Lower leg skin (tissue), 4 donors: Measurements from ENCODE around the gene AGBL1. TPM values are rescaled to one million over a fixed set of nuclear protein-coding genes. Genes with fewer than 3 reads are reported as not detected.
"Not testable (repeated sequence)": the region's sequence is repeated elsewhere in the genome, so short reads cannot be mapped to it uniquely, and the experiment has no call there.

Experiments used
- DNase-seq, 2 donors: peaks; one replicate each; pipeline ENCODE4 v3.0.0-alpha.2; 2019; ENCODE audit warnings: low spot score in 2 of 2
- H3K4me3 ChIP-seq: fragments of 200-600 bp; sonication (generic); 2 replicates; pipeline ENCODE4 v1.5.1; 2017; ENCODE audit warnings: mild to moderate bottlenecking, low read depth; ENCODE audit not compliant: poor library complexity, severe bottlenecking
- CTCF ChIP-seq, 3 donors: fragments of 450-650 bp; IDR thresholded peaks; one replicate each; pipeline ENCODE4 v1.5.1; 2016; ENCODE audit warnings: antibody characterized with exemption in 3 of 3, mild to moderate bottlenecking in 3 of 3, moderate library complexity in 2 of 3
- POLR2A ChIP-seq, 2 donors: fragments of 450-650 bp; IDR thresholded peaks; one replicate each; pipeline ENCODE4 v1.6.1; 2016 to 2017; ENCODE audit warnings: antibody characterized with exemption in 2 of 2, mild to moderate bottlenecking in 1 of 2, moderate library complexity in 1 of 2
- WGBS, 2 donors: methylation state at CpG; one replicate each; pipeline ENCODE4 v1.1.5; 2018; 5-methylcytosine and 5-hydroxymethylcytosine counted together
- intact Hi-C: fragments of 100-400 bp; cut with DNase I; formaldehyde crosslinking; loops from one replicate; pipeline ENCODE4 v1.15.0; 2023; ENCODE audit warnings: low total_unique reads
- total RNA-seq, 4 donors: library from RNA; depleted of rRNA; stranded (reverse); fragments of >200 nt; gene quantifications; one replicate each; pipeline ENCODE4 v1.1.0, GENCODE V29; 2016

AGBL1 gene
- total RNA-seq, 4 donors from 2014 or later, result 0.13 to 0.91 TPM; not detected in 2

DNA sequence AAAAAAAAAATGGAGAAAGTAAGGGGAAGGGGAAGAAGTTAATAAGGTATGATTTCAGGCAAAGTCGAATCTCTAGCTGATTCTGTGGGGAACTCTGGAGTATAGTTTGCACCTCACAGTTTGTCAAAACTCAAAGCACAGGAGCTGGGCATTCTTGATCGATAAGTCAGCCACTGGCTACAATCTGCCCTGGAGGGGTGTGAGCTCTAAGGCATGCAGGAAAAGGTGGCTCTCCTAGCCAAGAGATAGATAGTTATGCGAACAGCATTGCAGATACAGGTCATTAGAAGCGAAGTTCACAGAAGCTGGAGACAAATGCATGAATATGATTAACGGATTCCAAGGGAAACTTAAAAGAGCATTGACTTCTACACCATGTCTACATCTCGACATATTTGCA is 952.6 kb downstream of the AGBL1 start:
- intact Hi-C loops, result no loop called here
- 61 to 62% methylated on average over 6 of the region's 6 CpGs for WGBS, 2 donors
- no peak overlapping the region for H3K4me3 ChIP-seq
- no peak for TF ChIP-seq POLR2A (IDR thresholded peaks at IDR 0.05)
- no peak for TF ChIP-seq CTCF (IDR thresholded peaks at IDR 0.05)
- DNase-seq, result no peak

- 70 to 74% methylated on average over 2 of the region's 2 CpGs for WGBS, 2 donors
- DNase-seq, result no peak
- no peak overlapping the region for H3K4me3 ChIP-seq
- no peak for TF ChIP-seq POLR2A (IDR thresholded peaks at IDR 0.05)
- no peak for TF ChIP-seq CTCF (IDR thresholded peaks at IDR 0.05)
- intact Hi-C loops, result no loop called here
Measured at GRCh38 chr15:87033056-87033455, 953.4 kb downstream of the AGBL1 start.

- intact Hi-C loops, result no loop called here
Measured at GRCh38 chr15:87034886-87035285, 955.2 kb downstream of the AGBL1 start.

DNA sequence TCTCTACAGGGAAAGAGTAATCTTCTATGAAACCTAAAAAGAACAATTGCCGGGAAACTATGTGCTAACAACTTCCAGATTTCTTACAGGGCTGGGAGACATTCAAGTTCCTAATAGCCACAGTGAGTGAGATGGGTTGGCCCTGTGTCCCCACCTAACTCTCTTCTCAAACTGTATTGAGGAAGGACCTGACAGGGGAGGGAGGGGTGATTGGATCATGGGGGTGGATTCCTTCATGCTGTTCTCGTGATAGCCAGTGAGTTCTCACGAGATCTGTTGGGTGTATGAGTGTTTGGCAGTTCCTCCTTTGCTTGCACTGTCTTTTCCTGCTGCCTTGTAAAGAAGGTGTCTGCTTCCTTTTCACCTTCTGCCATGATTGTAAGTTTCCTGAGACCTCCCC is 958.7 kb downstream of the AGBL1 start:
- no peak for DNase-seq
- WGBS, 2 donors, result 44 to 54% methylated on average over 3 of the region's 3 CpGs
- no peak overlapping the region for H3K4me3 ChIP-seq
- intact Hi-C loops, result no loop called here
- TF ChIP-seq POLR2A (IDR thresholded peaks at IDR 0.05) (no peak), CTCF (IDR thresholded peaks at IDR 0.05) (no peak)

More at GRCh38 chr15:87034886-87035285, 955.2 kb downstream of the AGBL1 start:
- no peak for DNase-seq
- TF ChIP-seq CTCF (IDR thresholded peaks at IDR 0.05) (no peak), POLR2A (IDR thresholded peaks at IDR 0.05) (no peak)
- WGBS, 2 donors, result 94 to 96% methylated on average over 16 of the region's 16 CpGs
- no peak overlapping the region for H3K4me3 ChIP-seq

GRCh38 chr15:87042619-87043018 is 962.9 kb downstream of the AGBL1 start:
- 82 to 87% methylated on average over 4 of the region's 4 CpGs for WGBS, 2 donors
- H3K4me3 ChIP-seq, DNase-seq, intact Hi-C loops: not testable (repeated sequence)

GRCh38 chr15:87045746-87046145 is 966.1 kb downstream of the AGBL1 start:
- intact Hi-C loops, result no loop called here
- no peak overlapping the region for H3K4me3 ChIP-seq
- no peak for DNase-seq
- TF ChIP-seq CTCF (IDR thresholded peaks at IDR 0.05), result no peak
- TF ChIP-seq POLR2A (IDR thresholded peaks at IDR 0.05), result no peak
- 50 to 58% methylated on average over 1 of the region's 1 CpG for WGBS, 2 donors
